Liver (tissue), 9 donors: ENCODE results near the gene TSSK2. TPM values are rescaled to one million over a fixed set of nuclear protein-coding genes. Genes with fewer than 3 reads are reported as not detected.

Experiments used
- DNase-seq: peaks from one replicate; pipeline ENCODE4 v3.0.0-alpha.2; 2017; ENCODE audit warnings: low spot score
- H3K27ac ChIP-seq, 2 donors: one replicate each; pipeline ENCODE4 v1.7.0; 2013; ENCODE audit warnings: inconsistent platforms in 2 of 2, low read length in 2 of 2, control low read depth in 1 of 2, low read depth in 1 of 2, mild to moderate bottlenecking in 1 of 2
- H3K27me3 ChIP-seq, 4 donors: one replicate each; pipeline versions ENCODE4 v1.6.1 to v1.7.0; 2013; ENCODE audit warnings: low read length in 3 of 4, inconsistent platforms in 1 of 4, mild to moderate bottlenecking in 1 of 4, moderate library complexity in 1 of 4; ENCODE audit not compliant: control insufficient read depth in 4 of 4, insufficient read depth in 4 of 4
- H3K36me3 ChIP-seq, 4 donors: one replicate each; pipeline versions ENCODE4 v1.6.1 to v1.7.0; 2013; ENCODE audit warnings: low read length in 3 of 4, mild to moderate bottlenecking in 3 of 4, low read depth in 1 of 4, moderate library complexity in 1 of 4; ENCODE audit not compliant: control insufficient read depth in 4 of 4, insufficient read depth in 3 of 4
- H3K4me1 ChIP-seq, 4 donors: one replicate each; pipeline versions ENCODE4 v1.6.1 to v1.7.0; 2013; ENCODE audit warnings: low read length in 3 of 4, mild to moderate bottlenecking in 3 of 4, moderate library complexity in 1 of 4; ENCODE audit not compliant: control insufficient read depth in 4 of 4, insufficient read depth in 4 of 4
- H3K4me3 ChIP-seq, 3 donors: one replicate each; pipeline versions ENCODE4 v1.6.1 to v1.7.0; 2013; ENCODE audit warnings: low read length in 3 of 3, control low read depth in 1 of 3, low read depth in 1 of 3, mild to moderate bottlenecking in 1 of 3
- H3K9ac ChIP-seq, 2 donors: one replicate each; pipeline ENCODE4 v1.7.0; 2013; ENCODE audit warnings: low read length in 2 of 2, mild to moderate bottlenecking in 2 of 2, moderate library complexity in 2 of 2, control low read depth in 1 of 2, low read depth in 1 of 2
- H3K9me3 ChIP-seq, 4 donors: one replicate each; pipeline versions ENCODE4 v1.6.1 to v1.7.0; 2013; ENCODE audit warnings: low read length in 3 of 4; ENCODE audit not compliant: control insufficient read depth in 4 of 4
- EGR1 ChIP-seq, 2 donors: IDR thresholded peaks; 2 replicates each; pipeline ENCODE4 v1.6.1; 2016 to 2018; ENCODE audit warnings: antibody characterized with exemption in 2 of 2, low read depth in 2 of 2
- FOXA2 ChIP-seq: IDR thresholded peaks from 2 replicates; pipeline ENCODE4 v1.6.1; 2016; ENCODE audit warnings: antibody characterized with exemption
- HNF4A ChIP-seq, 2 donors: conservative IDR thresholded peaks; 2 replicates each; pipeline ENCODE4 v1.6.1; 2016; ENCODE audit warnings: antibody characterized with exemption in 2 of 2, mild to moderate bottlenecking in 2 of 2
- HNF4G ChIP-seq: IDR thresholded peaks from 2 replicates; pipeline ENCODE4 v1.6.1; 2016; ENCODE audit warnings: antibody characterized with exemption
- JUND ChIP-seq, 2 donors: IDR thresholded peaks; 2 replicates each; pipeline ENCODE4 v1.6.1; 2016; ENCODE audit warnings: antibody characterized with exemption in 2 of 2
- MAX ChIP-seq: IDR thresholded peaks from 2 replicates; pipeline ENCODE4 v1.6.1; 2016; ENCODE audit warnings: antibody characterized with exemption
- NR2F2 ChIP-seq: IDR thresholded peaks from 2 replicates; pipeline ENCODE4 v1.6.1; 2016; ENCODE audit warnings: antibody characterized with exemption
- RAD21 ChIP-seq, 2 donors: IDR thresholded peaks; 2 replicates each; pipeline ENCODE4 v1.6.1; 2016; ENCODE audit warnings: antibody characterized with exemption in 2 of 2, mild to moderate bottlenecking in 2 of 2
- REST ChIP-seq: IDR thresholded peaks from 2 replicates; pipeline ENCODE4 v1.6.1; 2016; ENCODE audit warnings: antibody characterized with exemption, mild to moderate bottlenecking
- RXRA ChIP-seq, 2 donors: IDR thresholded peaks; 2 replicates each; pipeline ENCODE4 v1.6.1; 2017 to 2018; ENCODE audit warnings: antibody characterized with exemption in 2 of 2, mild to moderate bottlenecking in 1 of 2
- YY1 ChIP-seq: IDR thresholded peaks from 2 replicates; pipeline ENCODE4 v1.6.1; 2016; ENCODE audit warnings: antibody characterized with exemption, mild to moderate bottlenecking
- WGBS: extraction: QIAGEN DNeasy Blood & Tissue Kit; methylation state at CpG from one replicate; pipeline ENCODE4 v1.1.7; 2013; 5-methylcytosine and 5-hydroxymethylcytosine counted together
- polyA plus RNA-seq, 2 donors: library from polyadenylated mRNA; stranded (reverse) in 1 of 2; unstranded in 1 of 2; fragments of 200-250 nt in 1 of 2; fragments of >200 nt in 1 of 2; fragmentation: Nextera tagmentation in 1 of 2; extraction: Ambion mirVana in 1 of 2; gene quantifications; one replicate each; pipeline versions ENCODE4 v1.2.1 to v1.2.3, GENCODE V29; 2013 to 2015
- total RNA-seq, 2 donors: library from RNA; depleted of rRNA; stranded (reverse); fragments of >200 nt; gene quantifications; one replicate each; pipeline ENCODE4 v1.2.3, GENCODE V29; 2014
- TF ChIP-seq, protein P1 (sequence below): IDR thresholded peaks from 2 replicates; pipeline ENCODE4 v1.6.1; 2016; ENCODE audit warnings: antibody characterized with exemption
- TF ChIP-seq, protein P2 (sequence below): fragments of 150-350 bp; IDR thresholded peaks from 2 replicates; pipeline ENCODE4 v1.5.1; 2017; ENCODE audit warnings: improper control_type of control experiment, low read depth, low read length; ENCODE audit not compliant: missing input control
- donor health status: healthy.
- donor health status: healthy.
- donor health status: healthy.
- donor health status: healthy.
- donor health status: healthy.

TSSK2 gene
- total and polyA plus RNA-seq, 4 donors: 0.08 TPM; not detected in 3

GRCh38 chr22:19175602-19176174 lies 44.6 kb downstream of the TSSK2 start:
- Histone ChIP-seq H3K9ac (no peak overlapping the region), H3K4me3 (no peak overlapping the region), H3K27ac (peak overlapping the region; percentile 75 to 78), H3K9me3 (no peaks in the 10 kb centered on the region), H3K4me1 (peaks cover 22 to 84% (median 71%) of the 10 kb centered on the region in 4 donors), H3K27me3 (no peaks in the 10 kb centered on the region), H3K36me3 (no peaks in the 10 kb centered on the region)
- no peak for TF ChIP-seq REST
- peak in 1 of 2 donors; percentile 5 for TF ChIP-seq HNF4A (conservative IDR thresholded peaks at IDR 0.05)
- DNase-seq: peak; percentile 27
- WGBS: 62% methylated on average over 21 of the region's 21 CpGs

GRCh38 chr22:19176175-19176643 lies 45.1 kb downstream of the TSSK2 start:
- Histone ChIP-seq H3K9me3 (no peaks in the 10 kb centered on the region), H3K4me1 (peaks cover 22 to 79% (median 66%) of the 10 kb centered on the region in 4 donors), H3K9ac (no peak overlapping the region), H3K27ac (peak overlapping the region; percentile 65 to 75), H3K4me3 (no peak overlapping the region), H3K27me3 (no peaks in the 10 kb centered on the region), H3K36me3 (no peaks in the 10 kb centered on the region)
- 80% methylated on average over 12 of the region's 12 CpGs for WGBS
- TF ChIP-seq RXRA (IDR thresholded peaks at IDR 0.05) (no peak), MAX (no peak), REST (no peak), HNF4A (conservative IDR thresholded peaks at IDR 0.05) (no peak), RAD21 (IDR thresholded peaks at IDR 0.05) (no peak), JUND (IDR thresholded peaks at IDR 0.05) (no peak), NR2F2 (no peak), HNF4G (no peak), FOXA2 (no peak), EGR1 (IDR thresholded peaks at IDR 0.05; ENCODE audit: low read depth in 2 of 2) (no peak), YY1 (no peak)
- TF ChIP-seq, protein P1, sequence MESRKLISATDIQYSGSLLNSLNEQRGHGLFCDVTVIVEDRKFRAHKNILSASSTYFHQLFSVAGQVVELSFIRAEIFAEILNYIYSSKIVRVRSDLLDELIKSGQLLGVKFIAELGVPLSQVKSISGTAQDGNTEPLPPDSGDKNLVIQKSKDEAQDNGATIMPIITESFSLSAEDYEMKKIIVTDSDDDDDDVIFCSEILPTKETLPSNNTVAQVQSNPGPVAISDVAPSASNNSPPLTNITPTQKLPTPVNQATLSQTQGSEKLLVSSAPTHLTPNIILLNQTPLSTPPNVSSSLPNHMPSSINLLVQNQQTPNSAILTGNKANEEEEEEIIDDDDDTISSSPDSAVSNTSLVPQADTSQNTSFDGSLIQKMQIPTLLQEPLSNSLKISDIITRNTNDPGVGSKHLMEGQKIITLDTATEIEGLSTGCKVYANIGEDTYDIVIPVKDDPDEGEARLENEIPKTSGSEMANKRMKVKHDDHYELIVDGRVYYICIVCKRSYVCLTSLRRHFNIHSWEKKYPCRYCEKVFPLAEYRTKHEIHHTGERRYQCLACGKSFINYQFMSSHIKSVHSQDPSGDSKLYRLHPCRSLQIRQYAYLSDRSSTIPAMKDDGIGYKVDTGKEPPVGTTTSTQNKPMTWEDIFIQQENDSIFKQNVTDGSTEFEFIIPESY: no peak
- TF ChIP-seq, protein P2, sequence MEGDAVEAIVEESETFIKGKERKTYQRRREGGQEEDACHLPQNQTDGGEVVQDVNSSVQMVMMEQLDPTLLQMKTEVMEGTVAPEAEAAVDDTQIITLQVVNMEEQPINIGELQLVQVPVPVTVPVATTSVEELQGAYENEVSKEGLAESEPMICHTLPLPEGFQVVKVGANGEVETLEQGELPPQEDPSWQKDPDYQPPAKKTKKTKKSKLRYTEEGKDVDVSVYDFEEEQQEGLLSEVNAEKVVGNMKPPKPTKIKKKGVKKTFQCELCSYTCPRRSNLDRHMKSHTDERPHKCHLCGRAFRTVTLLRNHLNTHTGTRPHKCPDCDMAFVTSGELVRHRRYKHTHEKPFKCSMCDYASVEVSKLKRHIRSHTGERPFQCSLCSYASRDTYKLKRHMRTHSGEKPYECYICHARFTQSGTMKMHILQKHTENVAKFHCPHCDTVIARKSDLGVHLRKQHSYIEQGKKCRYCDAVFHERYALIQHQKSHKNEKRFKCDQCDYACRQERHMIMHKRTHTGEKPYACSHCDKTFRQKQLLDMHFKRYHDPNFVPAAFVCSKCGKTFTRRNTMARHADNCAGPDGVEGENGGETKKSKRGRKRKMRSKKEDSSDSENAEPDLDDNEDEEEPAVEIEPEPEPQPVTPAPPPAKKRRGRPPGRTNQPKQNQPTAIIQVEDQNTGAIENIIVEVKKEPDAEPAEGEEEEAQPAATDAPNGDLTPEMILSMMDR: no peak
- DNase-seq: no peak
